ENCODE measurements around the gene ITGAE.
A peak's percentile ranks its signal among the peaks of the same experiment; 100 is the strongest.
"Not testable (repeated sequence)": the region's sequence is repeated elsewhere in the genome, so short reads cannot be mapped to it uniquely, and the experiment has no call there.

ITGAE gene

DNA sequence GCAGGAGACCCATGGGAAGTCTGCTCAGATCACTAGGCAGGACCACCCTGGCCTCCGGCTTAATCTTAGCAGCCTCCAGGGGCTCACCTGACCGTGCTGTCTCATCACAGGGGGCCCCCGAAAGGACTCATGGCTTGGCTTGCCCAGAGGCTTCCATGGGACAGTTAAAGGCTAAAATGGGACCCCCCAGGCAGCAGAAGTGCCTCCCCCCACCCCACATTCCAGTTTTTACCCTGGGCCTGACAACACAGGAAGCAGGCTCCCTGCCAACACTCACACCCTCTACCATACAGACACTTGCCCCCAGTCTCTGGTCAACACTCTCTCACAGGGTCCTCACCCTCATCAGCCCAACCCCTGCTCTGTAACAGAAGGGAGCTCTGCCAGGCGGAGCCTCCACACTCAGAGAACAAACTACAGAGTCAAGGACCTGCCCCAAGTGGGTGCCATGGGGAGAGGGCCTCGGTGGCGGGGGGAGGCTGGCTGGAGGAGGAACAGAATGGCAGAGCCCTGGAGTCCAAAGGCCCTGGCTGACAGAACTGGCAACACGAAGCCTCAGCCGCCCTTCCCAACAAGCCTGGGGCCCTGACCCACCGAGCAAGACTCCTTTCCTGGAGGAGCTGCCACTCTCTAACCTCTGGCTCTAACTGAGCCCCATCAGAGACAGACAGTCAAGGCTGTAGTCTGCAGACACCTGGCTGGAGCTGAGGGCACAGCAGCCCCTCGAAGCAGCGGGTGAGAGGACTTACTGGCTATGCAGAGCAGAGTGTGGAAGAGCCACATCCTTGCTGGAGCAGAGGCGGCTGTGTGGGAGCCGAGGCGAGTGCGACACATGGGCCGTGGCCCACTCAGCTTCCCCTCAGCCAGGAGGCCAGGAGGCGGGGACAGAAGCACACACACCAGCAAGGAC lies at the start of gene ITGAE:
Gene ITGAE (minus strand): TSS at position 827 of the 910 bp plus-strand sequence. CDS start 44 bp downstream, at position 783.
- DNase-seq: no peak

- DNase-seq: no peak
Observed at GRCh38 chr17:3848229-3848835, 47.3 kb upstream of the ITGAE start.

- DNase-seq: no peak
Observed at GRCh38 chr17:3847165-3847670, 46.2 kb upstream of the ITGAE start.

- DNase-seq: no peak
Observed at GRCh38 chr17:3846437-3847164, 45.6 kb upstream of the ITGAE start.

GRCh38 chr17:3845621-3846436 lies 44.8 kb upstream of the ITGAE start, which contains the start of gene NCBP3:
Gene NCBP3 (minus strand): TSS chr17:3846246. CDS start chr17:3846223, 23 bp downstream.
- peak in 55 of 56 donors; percentile 43 to 95 (median 83) for DNase-seq

GRCh38 chr17:3845291-3845620 lies 44.3 kb upstream of the ITGAE start:
- DNase-seq: peak in 2 of 56 donors; percentile 19 to 38

GRCh38 chr17:3844556-3844955 lies 43.6 kb upstream of the ITGAE start:
- DNase-seq: not testable (repeated sequence)

GRCh38 chr17:3843935-3844516 lies 43.0 kb upstream of the ITGAE start:
- peak in 2 of 56 donors; percentile 13 to 14 for DNase-seq

- no peak for DNase-seq
Observed at GRCh38 chr17:3838206-3838605, 37.2 kb upstream of the ITGAE start.

DNA sequence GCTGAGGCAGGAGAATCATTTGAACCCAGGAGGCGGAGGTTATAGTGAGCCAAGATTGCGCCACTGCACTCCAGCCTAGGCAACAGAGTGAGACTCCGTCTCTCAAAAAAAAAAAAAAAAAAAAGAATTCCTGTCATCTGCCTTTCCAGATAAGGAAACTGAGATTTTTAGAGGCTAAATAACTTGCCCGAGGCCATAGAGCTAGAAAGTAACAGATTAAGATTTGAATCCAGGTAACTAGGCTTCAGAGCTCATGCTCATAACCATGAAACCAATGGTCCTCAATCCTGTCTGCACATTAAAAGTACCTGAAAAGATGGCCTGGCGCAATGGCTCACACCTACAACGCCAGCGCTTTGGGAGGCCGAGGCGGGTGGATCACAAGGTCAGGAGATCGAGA lies 35.6 kb upstream of the ITGAE start:
- no peak for DNase-seq

DNA sequence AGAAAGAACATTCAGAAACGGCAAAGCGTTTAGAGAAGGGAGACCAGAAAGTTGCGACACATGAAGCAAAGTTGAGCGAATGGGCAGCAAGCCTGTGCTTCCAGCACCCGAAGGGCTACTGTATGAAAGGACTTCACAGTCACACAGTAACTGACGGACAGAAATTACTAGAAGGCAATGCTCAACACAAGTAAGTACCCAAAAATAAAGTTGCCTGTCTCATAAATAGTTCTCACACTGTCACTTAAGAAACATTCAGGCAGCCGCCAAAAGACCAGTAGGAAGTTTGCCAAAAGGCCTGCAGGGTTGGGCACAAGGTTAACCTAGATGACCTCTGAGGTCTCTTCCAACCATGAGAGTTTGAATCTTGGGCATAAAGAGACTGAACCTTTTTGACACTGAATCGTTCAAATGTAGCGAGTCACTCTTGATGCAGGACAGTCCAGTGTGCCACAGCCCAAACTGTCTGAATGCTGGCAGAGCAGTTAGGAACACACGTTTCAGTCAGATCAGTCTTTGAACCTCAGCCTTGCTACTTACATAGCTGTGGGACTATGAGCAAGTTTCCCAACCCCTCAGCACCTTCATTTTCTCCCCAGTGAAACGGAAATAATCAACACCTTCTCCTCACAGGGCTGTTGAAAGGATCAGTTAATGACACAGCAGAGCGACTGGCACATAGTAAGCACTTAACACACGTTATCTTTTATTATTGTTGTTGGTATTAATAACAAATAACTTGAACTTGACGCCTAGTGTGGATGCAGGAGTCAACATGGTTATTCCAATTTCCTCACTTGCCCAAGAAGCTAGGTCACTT lies 34.6 kb upstream of the ITGAE start:
- DNase-seq: no peak

- no peak for DNase-seq
Observed at GRCh38 chr17:3834811-3835210, 33.8 kb upstream of the ITGAE start.

GRCh38 chr17:3828852-3829232 lies 27.9 kb upstream of the ITGAE start:
- no peak for DNase-seq

DNA sequence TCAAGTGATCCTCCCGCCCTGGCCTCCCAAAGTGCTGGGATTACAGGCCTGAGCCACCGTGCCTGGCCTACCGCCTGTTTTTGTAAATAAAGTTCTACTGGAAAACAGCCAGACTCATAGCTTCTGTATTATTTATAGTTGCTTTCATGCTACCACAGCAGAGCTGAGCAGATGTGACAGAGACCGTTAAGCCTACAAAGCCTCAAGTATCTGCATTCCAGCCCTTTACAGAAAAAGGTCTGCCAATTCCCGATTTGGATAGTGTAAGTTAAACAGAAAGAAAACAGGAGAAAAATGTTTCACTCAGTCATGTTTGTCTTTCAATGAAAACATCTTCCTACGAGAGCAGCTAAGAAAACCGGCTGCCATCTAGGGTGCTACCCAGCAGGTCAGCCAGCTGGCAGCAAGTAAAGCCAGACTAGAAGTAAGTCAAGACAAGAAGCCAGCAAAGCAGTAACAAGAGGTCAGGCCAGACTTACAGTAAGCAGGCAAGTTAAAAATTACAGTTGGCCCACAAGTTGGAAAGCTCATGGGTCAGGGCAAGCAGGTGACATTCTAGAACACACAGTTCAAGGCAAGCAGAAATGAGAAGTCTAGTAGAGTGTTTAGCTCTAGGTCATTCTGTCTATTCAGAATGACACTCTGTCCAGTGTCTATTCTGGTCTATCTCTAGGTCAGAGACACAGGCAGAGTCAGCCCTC lies 27.3 kb upstream of the ITGAE start:
- no peak for DNase-seq

DNA sequence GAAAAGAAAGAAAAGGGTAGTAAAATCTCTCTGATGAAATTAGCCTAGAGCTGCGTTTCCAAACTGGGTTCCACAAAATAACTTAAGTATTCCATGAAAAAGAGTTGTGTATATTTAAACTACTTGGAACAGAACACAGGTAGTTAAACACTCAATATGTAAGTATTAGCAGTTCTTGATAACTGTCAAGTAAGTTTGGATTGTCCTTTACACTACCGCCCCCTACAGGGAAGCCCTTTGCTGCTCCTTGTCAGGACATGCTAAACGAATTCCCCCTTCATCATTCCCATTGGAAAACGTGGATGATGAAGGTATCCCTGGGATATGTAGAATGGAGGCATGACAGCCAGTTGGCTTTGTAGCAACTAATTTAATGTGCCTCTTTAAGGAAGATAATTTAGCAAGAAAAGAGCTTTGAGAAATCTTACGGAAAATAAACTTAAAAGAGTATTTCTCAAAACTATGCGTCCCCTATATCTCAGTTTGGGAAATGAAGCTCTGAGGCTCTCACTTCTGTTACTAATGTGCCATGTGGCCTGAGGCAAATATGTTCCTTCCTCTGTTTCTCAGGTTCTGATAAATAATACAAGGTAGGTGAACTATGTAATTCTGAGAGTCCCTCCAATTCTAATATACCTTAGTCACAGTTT lies 26.3 kb upstream of the ITGAE start:
- DNase-seq: peak in 42 of 56 donors; percentile 4 to 78 (median 36)

GRCh38 chr17:3826191-3826590 lies 25.2 kb upstream of the ITGAE start:
- no peak for DNase-seq

GRCh38 chr17:3821101-3821500 lies 20.1 kb upstream of the ITGAE start:
- no peak for DNase-seq

- DNase-seq: peak in 1 of 56 donors; percentile 23
Observed at GRCh38 chr17:3818786-3819185, 17.8 kb upstream of the ITGAE start.
